Liver (tissue), 9 donors: ENCODE data around the gene PTRH1. TPM values are rescaled to one million over a fixed set of nuclear protein-coding genes. Genes with fewer than 3 reads are reported as not detected.
A peak's percentile ranks its signal among the peaks of the same experiment; 100 is the strongest.

Source experiments
- DNase-seq: peaks from one replicate; pipeline ENCODE4 v3.0.0-alpha.2; 2017; ENCODE audit warnings: low spot score
- H3K27ac ChIP-seq, 2 donors: one replicate each; pipeline ENCODE4 v1.7.0; 2013; ENCODE audit warnings: inconsistent platforms in 2 of 2, low read length in 2 of 2, control low read depth in 1 of 2, low read depth in 1 of 2, mild to moderate bottlenecking in 1 of 2
- H3K27me3 ChIP-seq, 4 donors: one replicate each; pipeline versions ENCODE4 v1.6.1 to v1.7.0; 2013; ENCODE audit warnings: low read length in 3 of 4, inconsistent platforms in 1 of 4, mild to moderate bottlenecking in 1 of 4, moderate library complexity in 1 of 4; ENCODE audit not compliant: control insufficient read depth in 4 of 4, insufficient read depth in 4 of 4
- H3K36me3 ChIP-seq, 4 donors: one replicate each; pipeline versions ENCODE4 v1.6.1 to v1.7.0; 2013; ENCODE audit warnings: low read length in 3 of 4, mild to moderate bottlenecking in 3 of 4, low read depth in 1 of 4, moderate library complexity in 1 of 4; ENCODE audit not compliant: control insufficient read depth in 4 of 4, insufficient read depth in 3 of 4
- H3K4me1 ChIP-seq, 4 donors: one replicate each; pipeline versions ENCODE4 v1.6.1 to v1.7.0; 2013; ENCODE audit warnings: low read length in 3 of 4, mild to moderate bottlenecking in 3 of 4, moderate library complexity in 1 of 4; ENCODE audit not compliant: control insufficient read depth in 4 of 4, insufficient read depth in 4 of 4
- H3K4me3 ChIP-seq, 3 donors: one replicate each; pipeline versions ENCODE4 v1.6.1 to v1.7.0; 2013; ENCODE audit warnings: low read length in 3 of 3, control low read depth in 1 of 3, low read depth in 1 of 3, mild to moderate bottlenecking in 1 of 3
- H3K9ac ChIP-seq, 2 donors: one replicate each; pipeline ENCODE4 v1.7.0; 2013; ENCODE audit warnings: low read length in 2 of 2, mild to moderate bottlenecking in 2 of 2, moderate library complexity in 2 of 2, control low read depth in 1 of 2, low read depth in 1 of 2
- H3K9me3 ChIP-seq, 4 donors: one replicate each; pipeline versions ENCODE4 v1.6.1 to v1.7.0; 2013; ENCODE audit warnings: low read length in 3 of 4; ENCODE audit not compliant: control insufficient read depth in 4 of 4
- CTCF ChIP-seq: fragments of 150-350 bp; IDR thresholded peaks from 2 replicates; pipeline ENCODE4 v1.5.1; 2017; ENCODE audit warnings: improper control_type of control experiment, low read depth, low read length; ENCODE audit not compliant: missing input control
- EGR1 ChIP-seq, 2 donors: IDR thresholded peaks; 2 replicates each; pipeline ENCODE4 v1.6.1; 2016 to 2018; ENCODE audit warnings: antibody characterized with exemption in 2 of 2, low read depth in 2 of 2
- FOXA1 ChIP-seq: IDR thresholded peaks from 2 replicates; pipeline ENCODE4 v1.6.1; 2016; ENCODE audit warnings: antibody characterized with exemption
- FOXA2 ChIP-seq: IDR thresholded peaks from 2 replicates; pipeline ENCODE4 v1.6.1; 2016; ENCODE audit warnings: antibody characterized with exemption
- GABPA ChIP-seq, 2 donors: IDR thresholded peaks in 1 of 2; conservative IDR thresholded peaks in 1 of 2; 2 replicates each; pipeline ENCODE4 v1.6.1; 2016; ENCODE audit warnings: antibody characterized with exemption in 2 of 2, mild to moderate bottlenecking in 1 of 2, moderate library complexity in 1 of 2
- HNF4A ChIP-seq, 2 donors: conservative IDR thresholded peaks; 2 replicates each; pipeline ENCODE4 v1.6.1; 2016; ENCODE audit warnings: antibody characterized with exemption in 2 of 2, mild to moderate bottlenecking in 2 of 2
- HNF4G ChIP-seq: IDR thresholded peaks from 2 replicates; pipeline ENCODE4 v1.6.1; 2016; ENCODE audit warnings: antibody characterized with exemption
- JUND ChIP-seq, 2 donors: IDR thresholded peaks; 2 replicates each; pipeline ENCODE4 v1.6.1; 2016; ENCODE audit warnings: antibody characterized with exemption in 2 of 2
- MAX ChIP-seq: IDR thresholded peaks from 2 replicates; pipeline ENCODE4 v1.6.1; 2016; ENCODE audit warnings: antibody characterized with exemption
- NR2F2 ChIP-seq: IDR thresholded peaks from 2 replicates; pipeline ENCODE4 v1.6.1; 2016; ENCODE audit warnings: antibody characterized with exemption
- RAD21 ChIP-seq, 2 donors: IDR thresholded peaks; 2 replicates each; pipeline ENCODE4 v1.6.1; 2016; ENCODE audit warnings: antibody characterized with exemption in 2 of 2, mild to moderate bottlenecking in 2 of 2
- REST ChIP-seq: IDR thresholded peaks from 2 replicates; pipeline ENCODE4 v1.6.1; 2016; ENCODE audit warnings: antibody characterized with exemption, mild to moderate bottlenecking
- RXRA ChIP-seq, 2 donors: IDR thresholded peaks; 2 replicates each; pipeline ENCODE4 v1.6.1; 2017 to 2018; ENCODE audit warnings: antibody characterized with exemption in 2 of 2, mild to moderate bottlenecking in 1 of 2
- SP1 ChIP-seq: IDR thresholded peaks from 2 replicates; pipeline ENCODE4 v1.6.1; 2018; ENCODE audit warnings: antibody characterized with exemption, mild to moderate bottlenecking
- TAF1 ChIP-seq: conservative IDR thresholded peaks from 2 replicates; pipeline ENCODE4 v1.6.1; 2016; ENCODE audit warnings: antibody characterized with exemption, mild to moderate bottlenecking
- YY1 ChIP-seq: IDR thresholded peaks from 2 replicates; pipeline ENCODE4 v1.6.1; 2016; ENCODE audit warnings: antibody characterized with exemption, mild to moderate bottlenecking
- ZBTB33 ChIP-seq: IDR thresholded peaks from 2 replicates; pipeline ENCODE4 v1.6.1; 2016; ENCODE audit warnings: antibody characterized with exemption
- WGBS: extraction: QIAGEN DNeasy Blood & Tissue Kit; methylation state at CpG from one replicate; pipeline ENCODE4 v1.1.7; 2013; 5-methylcytosine and 5-hydroxymethylcytosine counted together
- polyA plus RNA-seq, 2 donors: library from polyadenylated mRNA; stranded (reverse) in 1 of 2; unstranded in 1 of 2; fragments of 200-250 nt in 1 of 2; fragments of >200 nt in 1 of 2; fragmentation: Nextera tagmentation in 1 of 2; extraction: Ambion mirVana in 1 of 2; gene quantifications; one replicate each; pipeline versions ENCODE4 v1.2.1 to v1.2.3, GENCODE V29; 2013 to 2015
- total RNA-seq, 2 donors: library from RNA; depleted of rRNA; stranded (reverse); fragments of >200 nt; gene quantifications; one replicate each; pipeline ENCODE4 v1.2.3, GENCODE V29; 2014
- TF ChIP-seq, protein P1 (sequence below): IDR thresholded peaks from 2 replicates; pipeline ENCODE4 v1.6.1; 2016; ENCODE audit warnings: antibody characterized with exemption
- donor health status: healthy.
- donor health status: healthy.
- donor health status: healthy.
- donor health status: healthy.
- donor health status: healthy.

PTRH1 gene
- total and polyA plus RNA-seq, 4 donors: 6.7 to 21.6 (median 9.7) TPM

DNA sequence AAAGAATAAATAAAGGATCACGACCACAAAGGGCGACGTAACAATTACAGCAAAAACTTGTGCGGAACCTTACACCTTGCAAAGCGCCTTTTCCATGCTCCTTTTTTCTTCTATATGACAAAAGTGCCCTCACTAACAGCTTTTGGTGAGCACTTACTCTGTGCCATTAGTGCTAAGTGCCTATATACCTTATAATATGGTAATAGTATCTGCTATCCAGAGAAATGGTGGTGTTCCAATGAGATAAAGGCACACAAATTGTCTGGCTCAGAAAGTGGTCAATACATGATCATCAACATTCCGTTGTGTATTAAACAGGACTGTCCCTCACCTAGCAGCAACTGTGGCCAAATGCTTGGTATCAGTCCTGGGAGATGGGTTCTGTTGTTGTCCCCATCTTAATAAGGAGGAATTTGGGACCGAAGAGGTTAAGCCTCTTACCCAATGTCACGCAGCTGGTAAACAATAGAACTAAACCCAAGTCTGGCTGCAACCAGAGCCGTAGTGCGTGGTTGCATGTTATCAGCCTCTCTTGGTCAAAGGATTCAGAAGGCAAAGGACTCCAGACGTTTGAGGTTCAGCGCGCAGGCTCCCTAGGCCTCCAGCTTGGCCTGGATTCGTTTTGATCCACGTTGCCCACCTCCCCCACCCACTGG, 20.2 kb upstream of the PTRH1 start:
- Histone ChIP-seq H3K36me3 (peaks cover 0 to 4% (median 2%) of the 10 kb centered on the region in 4 donors), H3K9me3 (no peaks in the 10 kb centered on the region), H3K27me3 (no peaks in the 10 kb centered on the region), H3K4me3 (no peak overlapping the region), H3K9ac (no peak overlapping the region), H3K27ac (no peak overlapping the region), H3K4me1 (peaks cover 0 to 9% (median 7%) of the 10 kb centered on the region in 4 donors)
- no peak for DNase-seq
- TF ChIP-seq, protein P1, sequence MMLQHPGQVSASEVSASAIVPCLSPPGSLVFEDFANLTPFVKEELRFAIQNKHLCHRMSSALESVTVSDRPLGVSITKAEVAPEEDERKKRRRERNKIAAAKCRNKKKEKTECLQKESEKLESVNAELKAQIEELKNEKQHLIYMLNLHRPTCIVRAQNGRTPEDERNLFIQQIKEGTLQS: no peak
- peak; percentile 8 for TF ChIP-seq REST
- TF ChIP-seq RAD21 (IDR thresholded peaks at IDR 0.05): peak in 1 of 2 donors; percentile 10
- WGBS: 21% methylated on average over 15 of the region's 15 CpGs

DNA sequence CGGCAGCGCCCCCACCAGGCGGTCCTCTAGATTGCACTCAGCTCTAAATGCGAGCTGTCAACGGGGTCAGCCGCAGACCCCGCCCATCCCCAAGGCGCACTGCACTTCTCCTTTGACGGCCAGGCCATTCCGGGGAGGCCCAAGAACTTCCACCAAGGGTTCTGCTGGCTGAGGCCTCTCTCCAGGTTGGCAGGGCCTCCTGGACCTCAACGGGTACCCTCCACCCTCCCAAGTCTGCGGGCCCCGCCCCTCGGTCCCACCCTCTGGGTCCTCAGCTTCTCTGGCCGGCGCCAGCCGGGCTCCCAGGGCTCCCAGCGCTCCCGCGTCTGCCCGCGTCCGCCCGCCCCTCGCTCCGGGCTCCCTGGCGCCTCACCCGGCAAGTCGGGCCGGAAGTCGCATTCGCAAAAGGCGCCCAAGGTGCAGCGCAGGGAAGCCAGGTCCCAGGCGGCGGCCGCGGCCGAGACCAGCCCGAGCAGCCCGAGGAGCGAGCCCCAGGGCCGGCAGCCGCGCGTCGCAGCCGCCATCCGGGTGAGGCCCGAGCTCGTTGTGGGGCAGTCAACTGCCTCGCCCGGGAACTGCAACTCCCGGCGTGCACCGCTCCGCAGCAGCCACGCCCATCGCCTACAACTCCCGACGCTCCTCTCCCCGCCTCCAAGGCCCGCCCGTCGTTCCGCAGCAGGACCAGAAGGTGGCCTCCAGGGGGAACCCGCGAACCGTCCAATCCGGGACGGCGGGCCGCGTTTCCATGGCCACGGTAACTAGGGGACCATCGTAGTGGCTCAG, 19.5 kb upstream of the PTRH1 start, which contains the start of gene TOR2A:
Gene TOR2A, minus strand, starts transcription at position 548 of the 783 bp plus-strand sequence. Its CDS starts 24 bp downstream, at position 524.
- no peak within 1 kb of the TSS for H3K9ac ChIP-seq
- H3K4me1 ChIP-seq: peaks cover 0 to 9% (median 7%) of the 10 kb centered on the region in 4 donors
- peak within 1 kb of the TSS; percentile 69 to 74 (median 70) for H3K4me3 ChIP-seq
- TF ChIP-seq YY1 (peak; percentile 60), MAX (no peak), FOXA2 (no peak), REST (no peak), HNF4G (no peak), TAF1 (no peak), ZBTB33 (no peak), CTCF (peak; percentile 99), NR2F2 (peak; percentile 59), GABPA (IDR thresholded peaks at IDR 0.05 in 1 of 2, conservative IDR thresholded peaks at IDR 0.05 in 1 of 2) (peak in 1 of 2 donors; percentile 48), RXRA (IDR thresholded peaks at IDR 0.05) (peak in 1 of 2 donors; percentile 39), EGR1 (IDR thresholded peaks at IDR 0.05; ENCODE audit: low read depth in 2 of 2) (no peak), RAD21 (IDR thresholded peaks at IDR 0.05) (peak; percentile 92 to 93), FOXA1 (no peak), HNF4A (conservative IDR thresholded peaks at IDR 0.05) (no peak), SP1 (peak; percentile 64), JUND (IDR thresholded peaks at IDR 0.05) (no peak)
- TF ChIP-seq, protein P1: no peak
- DNase-seq: peak; percentile 99
- no peaks in the 10 kb centered on the region for H3K9me3 ChIP-seq
- under 1% methylated on average over 76 of the region's 76 CpGs for WGBS
- peaks cover 0 to 3% (median 2%) of the 10 kb centered on the region in 4 donors for H3K36me3 ChIP-seq
- no peaks in the 10 kb centered on the region for H3K27me3 ChIP-seq
- peak within 1 kb of the TSS; percentile 74 to 81 for H3K27ac ChIP-seq
